H1 (cell line): ENCODE measurements around the gene CEMIP2. TPM values are rescaled to one million over a fixed set of nuclear protein-coding genes. Genes with fewer than 3 reads are reported as not detected.

ENCODE experiments used
- CBX8 ChIP-seq: fragments of 300-800, 300-1000 bp; sonication (generic); IDR thresholded peaks from 2 replicates; pipeline ENCODE4 v1.7.1; 2016; ENCODE audit warnings: low read depth, low read length, borderline replicate concordance
- KDM4A ChIP-seq: IDR thresholded peaks from one replicate; pipeline ENCODE4 v1.7.1; 2012; ENCODE audit warnings: low read depth, mild to moderate bottlenecking, moderate library complexity, low read length, inconsistent platforms; ENCODE audit not compliant: severe bottlenecking
- polyA plus RNA-seq, 7 experiments: library from polyadenylated mRNA; depleted of rRNA in 3 of 7; stranded (reverse) in 5 of 7; unstranded in 2 of 7; fragments of >200 nt in 5 of 7; fragments of 200-250 nt in 2 of 7; gene quantifications; 1 replicate in 5 of 7; 2 replicates in 1 of 7; 4 replicates in 1 of 7; pipeline versions ENCODE4 v1.2.1 to v1.2.3, GENCODE V29; 2011 to 2013; ENCODE audit warnings: missing spikeins in 2 of 7, mixed read lengths in 2 of 7
- total RNA-seq: library from RNA; stranded (reverse); fragmentation: NEBNext Ultra II Directional; extraction: Animal tissue kit (Norgen Biotek cat#: 25700); gene quantifications from 2 replicates; pipeline ENCODE4 v1.2.1, GENCODE V29; 2021

CEMIP2 gene
- total and polyA plus RNA-seq, 2 of the 8 experiments (the other 6 are each of a cell fraction or from before 2014, with no cell fraction given): 25.2 to 52.1 TPM

DNA sequence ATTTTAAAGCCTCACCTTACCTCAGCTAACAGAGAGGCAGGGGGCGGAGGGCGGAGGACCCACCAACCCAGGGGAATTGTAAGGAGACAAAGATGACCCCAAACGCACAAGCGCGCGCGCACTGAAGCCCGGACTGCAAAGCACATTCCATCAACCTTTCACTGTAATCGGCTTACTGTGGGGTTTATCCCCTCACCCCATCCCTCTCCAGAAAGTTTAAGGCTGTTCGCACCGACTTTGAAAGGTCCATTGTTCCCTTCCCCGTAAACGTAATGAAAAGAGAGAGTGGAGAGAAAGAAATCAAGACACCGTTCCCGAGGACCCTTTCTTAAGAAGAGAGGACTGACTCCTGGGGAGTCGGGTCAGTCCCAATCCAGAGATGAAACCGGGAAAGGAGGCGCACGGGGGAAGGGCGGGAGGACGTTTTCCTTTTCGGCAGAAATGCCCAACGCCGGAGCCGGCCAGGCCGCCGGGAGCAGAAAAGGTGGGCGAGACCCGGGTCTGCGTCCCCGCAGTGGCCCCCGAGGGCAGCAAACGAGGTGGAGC lies 464 bp downstream of the CEMIP2 start (continued):
- TF ChIP-seq KDM4A: peak; percentile 34
- no peak for TF ChIP-seq CBX8
- TF ChIP-seq, all 59 proteins: peak for 3
